AG04449 (cell line): ENCODE data around the gene TNF.
A peak's percentile ranks its signal among the peaks of the same experiment; 100 is the strongest.
"Not testable (repeated sequence)": the region's sequence is repeated elsewhere in the genome, so short reads cannot be mapped to it uniquely, and the experiment has no call there.

Experiments used
- CTCF ChIA-PET: fragments of 350-600 bp; formaldehyde crosslinking; extraction: SDS; loops from one replicate; lab custom pipeline; 2021; ENCODE audit warnings: antibody characterized with exemption; lab: Yijun Ruan, JAX
- POLR2A ChIA-PET: fragments of 400-600, 350-600 bp; formaldehyde crosslinking; extraction: SDS; loops from one replicate; lab custom pipeline; 2020; ENCODE audit warnings: antibody characterized with exemption, inconsistent platforms; lab: Yijun Ruan, JAX
- DNase-seq: peaks from one replicate; pipeline ENCODE4 v3.0.0-alpha.2; 2010; ENCODE audit warnings: low read depth, low spot score
- H3K4me3 ChIP-seq: 2 replicates; pipeline ENCODE4 v1.5.1; 2011; ENCODE audit warnings: low read depth, mild to moderate bottlenecking, control low read depth, low read length
- CTCF ChIP-seq: IDR thresholded peaks from one replicate; pipeline ENCODE4 v1.5.1; 2011; ENCODE audit warnings: mild to moderate bottlenecking, moderate library complexity, low read length, control low read depth, inconsistent platforms; ENCODE audit not compliant: insufficient read depth; ENCODE audit errors: missing control alignments

Gene TNF

GRCh38 chr6:31587791-31588777, 12.7 kb downstream of the TNF start:
- CTCF ChIA-PET: interaction anchor here (3.4 to 31.3 kb wide), 4 partner anchors 9 to 35 kb away, joined by 15 to 1569 read pairs (median 250); partner anchors contain the start of genes ATP6V1G2, DDX39B, LTA and NCR3
- no peak overlapping the region for H3K4me3 ChIP-seq
- no peak for DNase-seq
- POLR2A ChIA-PET: interaction anchor here (0.9 kb wide), 1 partner anchor 47 kb away, joined by 3 read pairs; no protein-coding TSS in a partner anchor
- no peak for TF ChIP-seq CTCF

GRCh38 chr6:31588871-31589650, 13.7 kb downstream of the TNF start:
- H3K4me3 ChIP-seq: no peak overlapping the region
- POLR2A ChIA-PET: interaction anchor here (0.9 kb wide), 1 partner anchor 48 kb away, joined by 3 read pairs; no protein-coding TSS in a partner anchor
- TF ChIP-seq CTCF: no peak
- DNase-seq: no peak
- CTCF ChIA-PET: interaction anchor here (1.8 to 31.3 kb wide), 4 partner anchors 8 to 36 kb away, joined by 7 to 1569 read pairs (median 250); partner anchors contain the start of genes ATP6V1G2, DDX39B, LTA and NCR3

- CTCF ChIA-PET: interaction anchor here (1.8 to 31.3 kb wide), 4 partner anchors 7 to 38 kb away, joined by 7 to 1569 read pairs (median 250); partner anchors contain the start of genes ATP6V1G2, DDX39B, LTA and NCR3
- H3K4me3 ChIP-seq, DNase-seq, POLR2A ChIA-PET: not testable (repeated sequence)
Observed at GRCh38 chr6:31590691-31591090, 15.3 kb downstream of the TNF start.

- no peak for TF ChIP-seq CTCF
- H3K4me3 ChIP-seq: no peak overlapping the region
- POLR2A ChIA-PET: interaction anchor here (1.2 kb wide), 1 partner anchor 30 kb away, joined by 3 read pairs; no protein-coding TSS in a partner anchor
- CTCF ChIA-PET: interaction anchor here (11.6 to 31.3 kb wide), 2 partner anchors 11 to 40 kb away, joined by 459 to 1569 read pairs; partner anchors contain the start of genes ATP6V1G2, DDX39B, LST1 and LTA
- DNase-seq: no peak
Observed at GRCh38 chr6:31592396-31592771, 17.0 kb downstream of the TNF start.

- peak; percentile 44 for TF ChIP-seq CTCF
- H3K4me3 ChIP-seq: no peak overlapping the region
- ChIA-PET POLR2A (no interaction called here), CTCF (interaction anchor here (0.8 to 31.3 kb wide), 8 partner anchors 15 to 107 kb away, joined by 3 to 1569 read pairs (median 54); partner anchors contain the start of genes AIF1, ATP6V1G2, DDX39B and LST1)
- DNase-seq: no peak
Observed at GRCh38 chr6:31597006-31597405, 21.6 kb downstream of the TNF start.

GRCh38 chr6:31607317-31607716, 32.0 kb downstream of the TNF start:
- no peak for TF ChIP-seq CTCF
- DNase-seq: no peak
- CTCF ChIA-PET: interaction anchor here (0.7 to 12.1 kb wide), 4 partner anchors 10 to 61 kb away, joined by 3 to 148 read pairs (median 4); partner anchors contain the start of gene ATP6V1G2
- H3K4me3 ChIP-seq: no peak overlapping the region
- POLR2A ChIA-PET: interaction anchor here (0.6 kb wide), 1 partner anchor 220 kb away, joined by 3 read pairs; the partner anchor contains the start of gene HSPA1B
